DOHH2 (cell line): Measurements from ENCODE around the gene METTL26.

Experiments used
- H3F3A ChIP-seq: fragments of 200-600 bp; sonication (generic), shearing (Covaris generic); 2 replicates; pipeline ENCODE4 v1.6.0; 2016; ENCODE audit warnings: antibody characterized with exemption, mild to moderate bottlenecking; ENCODE audit not compliant: control insufficient read depth, insufficient read depth
- H3K27ac ChIP-seq: fragments of 200-600 bp; sonication (generic); 2 replicates; pipeline ENCODE4 v1.5.1; 2014; ENCODE audit warnings: low read depth, mild to moderate bottlenecking, low read length, moderate library complexity
- H3K27me3 ChIP-seq: fragments of 200-600 bp; sonication (generic); 2 replicates; pipeline ENCODE4 v1.6.1; 2014; ENCODE audit warnings: mild to moderate bottlenecking, low read length, mixed read lengths; ENCODE audit not compliant: control insufficient read depth
- H3K36me3 ChIP-seq: fragments of 200-600 bp; sonication (generic); 2 replicates; pipeline ENCODE4 v1.6.1; 2014; ENCODE audit warnings: mild to moderate bottlenecking, low read length, moderate library complexity, mixed read lengths; ENCODE audit not compliant: control insufficient read depth
- H3K4me1 ChIP-seq: fragments of 200-600 bp; sonication (generic); 2 replicates; pipeline ENCODE4 v1.6.1; 2014; ENCODE audit warnings: mild to moderate bottlenecking, low read length, mixed read lengths; ENCODE audit not compliant: control insufficient read depth
- H3K4me2 ChIP-seq: fragments of 200-600 bp; sonication (generic); 2 replicates; pipeline ENCODE4 v1.6.0; 2014; ENCODE audit warnings: mild to moderate bottlenecking, low read length, moderate library complexity
- H3K4me3 ChIP-seq: fragments of 200-600 bp; sonication (generic); 2 replicates; pipeline ENCODE4 v1.5.1; 2014; ENCODE audit warnings: mild to moderate bottlenecking, low read length, mixed read lengths
- H3K79me2 ChIP-seq: fragments of 200-600 bp; sonication (generic); 2 replicates; pipeline ENCODE4 v1.6.1; 2014; ENCODE audit warnings: mild to moderate bottlenecking, low read length, mixed read lengths; ENCODE audit not compliant: control insufficient read depth
- H3K9me2 ChIP-seq: fragments of 200-600 bp; sonication (generic); replicated peaks from 2 replicates; pipeline ENCODE4 v1.6.1; 2014; ENCODE audit warnings: mild to moderate bottlenecking, low read length, mixed read lengths; ENCODE audit not compliant: control insufficient read depth
- H3K9me3 ChIP-seq: fragments of 200-600 bp; sonication (generic); 2 replicates; pipeline ENCODE4 v1.6.1; 2014; ENCODE audit warnings: antibody characterized with exemption, low read length, mixed read lengths; ENCODE audit not compliant: control insufficient read depth, insufficient read depth
- H4K20me1 ChIP-seq: fragments of 200-600 bp; sonication (generic); 2 replicates; pipeline ENCODE4 v1.6.0; 2014; ENCODE audit warnings: low read depth, mild to moderate bottlenecking, antibody characterized with exemption, low read length, moderate library complexity; ENCODE audit not compliant: control insufficient read depth, insufficient read depth
- CTCF ChIP-seq: fragments of 200-600 bp; sonication (generic); IDR thresholded peaks from one replicate; pipeline ENCODE4 v1.5.1; 2014; ENCODE audit warnings: antibody characterized with exemption, mild to moderate bottlenecking, low read depth, low read length; ENCODE audit not compliant: poor library complexity, severe bottlenecking
- EZH2phosphoT487 ChIP-seq: fragments of 200-600 bp; sonication (generic); IDR thresholded peaks from 2 replicates; pipeline ENCODE4 v1.6.1; 2017; ENCODE audit warnings: borderline replicate concordance, mild to moderate bottlenecking, antibody characterized with exemption, low read length, moderate library complexity, mixed read lengths

Gene METTL26

GRCh38 chr16:660459-661183, 24.5 kb upstream of the METTL26 start:
- Histone ChIP-seq H3K27me3 (no peaks in the 10 kb centered on the region), H3K4me2 (peak overlapping the region; percentile 43), H3K4me1 (peaks cover 12% of the 10 kb centered on the region), H3K36me3 (peaks cover 64% of the 10 kb centered on the region), H3K79me2 (no peaks in the 10 kb centered on the region), H3K27ac (no peak overlapping the region), H3K9me3 (no peaks in the 10 kb centered on the region), H3K4me3 (peak overlapping the region; percentile 30; the same call in 1 of the 2 replicates), H3F3A (no peaks in the 10 kb centered on the region), H4K20me1 (no peaks in the 10 kb centered on the region), H3K9me2 (no peaks in the 10 kb centered on the region)
- TF ChIP-seq CTCF (peak; percentile 33), EZH2phosphoT487 (no peak)

GRCh38 chr16:660132-660458, 24.0 kb upstream of the METTL26 start:
- peaks cover 68% of the 10 kb centered on the region for H3K36me3 ChIP-seq
- no peaks in the 10 kb centered on the region for H3K79me2 ChIP-seq
- no peak overlapping the region for H3K27ac ChIP-seq
- H3F3A ChIP-seq, result no peaks in the 10 kb centered on the region
- no peak for TF ChIP-seq EZH2phosphoT487
- no peak for TF ChIP-seq CTCF
- H3K27me3 ChIP-seq, result no peaks in the 10 kb centered on the region
- H3K9me3 ChIP-seq, result no peaks in the 10 kb centered on the region
- no peak overlapping the region for H3K4me3 ChIP-seq
- no peaks in the 10 kb centered on the region for H3K9me2 ChIP-seq
- H4K20me1 ChIP-seq, result no peaks in the 10 kb centered on the region
- H3K4me1 ChIP-seq, result peaks cover 12% of the 10 kb centered on the region
- peak overlapping the region; percentile 43; the same call in 1 of the 2 replicates for H3K4me2 ChIP-seq

GRCh38 chr16:659618-660017, 23.5 kb upstream of the METTL26 start:
- no peak overlapping the region for H3K4me3 ChIP-seq
- no peak overlapping the region for H3K4me2 ChIP-seq
- H4K20me1 ChIP-seq, result no peaks in the 10 kb centered on the region
- TF ChIP-seq CTCF (no peak), EZH2phosphoT487 (no peak)
- peaks cover 12% of the 10 kb centered on the region for H3K4me1 ChIP-seq
- no peaks in the 10 kb centered on the region for H3F3A ChIP-seq
- H3K27me3 ChIP-seq, result no peaks in the 10 kb centered on the region
- no peak overlapping the region for H3K27ac ChIP-seq
- H3K79me2 ChIP-seq, result no peaks in the 10 kb centered on the region
- H3K9me3 ChIP-seq, result no peaks in the 10 kb centered on the region
- H3K9me2 ChIP-seq, result no peaks in the 10 kb centered on the region
- H3K36me3 ChIP-seq, result peaks cover 72% of the 10 kb centered on the region
